Chondrocyte (in vitro differentiated cells): ENCODE data around the gene DNAH3. TPM values are rescaled to one million over a fixed set of nuclear protein-coding genes. Genes with fewer than 3 reads are reported as not detected.

Experiments
- DNase-seq: peaks from one replicate; pipeline ENCODE4 v3.0.0; 2021; ENCODE audit warnings: mixed read lengths, low spot score
- H3K27ac Mint-ChIP-seq: one replicate; pipeline ENCODE4 v1.8.0; 2021; ENCODE audit warnings: mild to moderate bottlenecking, moderate library complexity, mixed read lengths; ENCODE audit not compliant: unreplicated experiment
- H3K27me3 Mint-ChIP-seq: 2 replicates; pipeline ENCODE4 v1.8.0; 2021; ENCODE audit warnings: low read depth, mixed read lengths
- H3K36me3 Mint-ChIP-seq: 2 replicates; pipeline ENCODE4 v1.8.0; 2021; ENCODE audit warnings: low read depth, mixed read lengths
- H3K4me1 Mint-ChIP-seq: 2 replicates; pipeline ENCODE4 v1.8.0; 2021; ENCODE audit warnings: low read depth, mild to moderate bottlenecking, mixed read lengths
- H3K4me3 Mint-ChIP-seq: one replicate; pipeline ENCODE4 v1.8.0; 2021; ENCODE audit warnings: mild to moderate bottlenecking, moderate library complexity, mixed read lengths; ENCODE audit not compliant: unreplicated experiment
- H3K9me3 Mint-ChIP-seq: 2 replicates; pipeline ENCODE4 v1.8.0; 2021; ENCODE audit warnings: low read depth, mixed read lengths
- CTCF ChIP-seq: fragments of 200-600 bp; sonication (generic); IDR thresholded peaks from 2 replicates; pipeline ENCODE4 v1.5.0; 2021; ENCODE audit warnings: antibody characterized with exemption, mild to moderate bottlenecking, moderate library complexity
- total RNA-seq: library from RNA; stranded (reverse); gene quantifications from 3 replicates; pipeline ENCODE4 v1.2.1, GENCODE V29; 2021

Gene DNAH3
- total RNA-seq, 1 donor from 2014 or later: not detected

DNA sequence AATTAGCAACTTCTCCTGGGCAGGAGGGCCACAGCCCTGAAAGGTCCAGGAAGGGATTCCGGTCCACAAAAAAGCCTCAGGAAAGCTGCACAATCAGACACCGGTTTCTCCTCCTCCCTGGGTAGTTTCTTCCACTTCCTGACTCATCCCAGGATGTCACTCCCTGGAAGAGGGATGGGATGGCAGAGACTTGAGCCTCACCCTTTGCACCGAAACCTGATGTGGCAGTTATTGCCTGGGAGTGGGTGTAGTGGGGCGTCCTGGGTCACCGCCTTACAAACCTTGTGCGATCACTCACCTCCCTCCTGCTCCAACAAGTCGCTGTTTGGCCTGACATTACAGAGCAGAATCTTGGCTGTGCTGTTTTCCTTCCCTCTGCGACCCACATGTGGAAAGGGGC, 179.2 kb downstream of the DNAH3 start:
- no peaks in the 10 kb centered on the region for H3K4me1 Mint-ChIP-seq
- H3K4me3 Mint-ChIP-seq: no peak overlapping the region
- no peaks in the 10 kb centered on the region for H3K9me3 Mint-ChIP-seq
- no peak for DNase-seq
- H3K27ac Mint-ChIP-seq: no peak overlapping the region
- no peaks in the 10 kb centered on the region for H3K36me3 Mint-ChIP-seq
- peaks cover 2% of the 10 kb centered on the region for H3K27me3 Mint-ChIP-seq
- TF ChIP-seq CTCF: no peak

DNA sequence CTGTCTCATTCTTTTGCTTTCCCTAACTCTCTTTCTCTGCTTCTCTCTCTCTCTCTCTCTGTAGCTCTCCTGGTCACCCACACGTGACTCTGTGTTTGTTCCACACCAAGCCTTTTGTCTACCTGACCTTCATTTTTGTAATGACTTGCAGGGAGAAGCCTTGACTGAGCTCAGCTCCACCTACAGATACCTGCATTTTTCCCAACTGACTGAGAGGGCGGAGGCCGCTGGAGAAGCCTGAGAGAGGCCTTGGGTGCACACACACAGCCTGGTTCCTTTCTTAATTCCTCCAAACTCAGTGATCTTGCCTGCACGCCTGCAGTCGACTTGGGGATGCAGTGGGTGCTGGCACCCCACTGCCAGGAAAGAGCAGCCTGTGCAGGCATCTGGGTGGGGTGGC, 181.3 kb downstream of the DNAH3 start:
- peaks cover 4% of the 10 kb centered on the region for H3K9me3 Mint-ChIP-seq
- no peak for TF ChIP-seq CTCF
- no peak overlapping the region for H3K27ac Mint-ChIP-seq
- no peaks in the 10 kb centered on the region for H3K4me1 Mint-ChIP-seq
- peaks cover 2% of the 10 kb centered on the region for H3K27me3 Mint-ChIP-seq
- H3K36me3 Mint-ChIP-seq: no peaks in the 10 kb centered on the region
- H3K4me3 Mint-ChIP-seq: no peak overlapping the region
- no peak for DNase-seq

GRCh38 chr16:20968765-20969164, 181.9 kb downstream of the DNAH3 start:
- Mint-ChIP-seq H3K4me3 (no peak overlapping the region), H3K27ac (no peak overlapping the region), H3K27me3 (peaks cover 2% of the 10 kb centered on the region), H3K36me3 (no peaks in the 10 kb centered on the region), H3K9me3 (peaks cover 4% of the 10 kb centered on the region), H3K4me1 (no peaks in the 10 kb centered on the region)
- TF ChIP-seq CTCF: no peak
- no peak for DNase-seq

DNA sequence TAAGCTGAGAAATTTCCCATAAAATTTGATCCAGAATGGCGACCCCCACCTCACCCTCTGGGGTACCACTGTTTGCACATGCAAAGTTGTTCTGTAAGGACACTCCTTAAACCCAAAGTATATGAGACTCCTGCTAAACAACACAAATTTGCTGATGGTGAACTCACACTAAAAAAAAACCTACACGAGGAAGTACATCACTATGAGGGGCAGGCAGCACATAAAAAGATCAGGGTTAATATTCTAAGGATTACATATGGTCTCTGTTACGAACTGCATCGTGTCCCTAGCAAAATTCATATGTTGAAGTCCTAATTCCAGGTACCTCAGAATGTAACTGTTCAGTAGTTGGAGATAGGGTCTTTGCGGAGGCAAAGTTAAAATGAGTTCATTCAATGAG, 189.7 kb downstream of the DNAH3 start:
- Mint-ChIP-seq H3K27ac (no peak overlapping the region), H3K36me3 (no peaks in the 10 kb centered on the region), H3K27me3 (no peaks in the 10 kb centered on the region), H3K4me1 (no peaks in the 10 kb centered on the region), H3K9me3 (peaks cover 4% of the 10 kb centered on the region), H3K4me3 (no peak overlapping the region)
- no peak for DNase-seq
- TF ChIP-seq CTCF: no peak

GRCh38 chr16:20957153-20957552, 193.5 kb downstream of the DNAH3 start:
- no peak overlapping the region for H3K4me3 Mint-ChIP-seq
- no peaks in the 10 kb centered on the region for H3K27me3 Mint-ChIP-seq
- DNase-seq: no peak
- H3K4me1 Mint-ChIP-seq: no peaks in the 10 kb centered on the region
- peak overlapping the region; percentile 17 for H3K27ac Mint-ChIP-seq
- no peaks in the 10 kb centered on the region for H3K9me3 Mint-ChIP-seq
- H3K36me3 Mint-ChIP-seq: no peaks in the 10 kb centered on the region
- no peak for TF ChIP-seq CTCF
